CD1c-positive myeloid dendritic cell (primary cell): ENCODE results near the gene IL17RD.

Source experiments
- DNase-seq: peaks from one replicate; pipeline ENCODE4 v3.0.0-alpha.2; 2016; ENCODE audit errors: extremely low spot score

IL17RD gene

GRCh38 chr3:57130571-57131209 is 34.5 kb downstream of the IL17RD start:
- no peak for DNase-seq

- DNase-seq: no peak
Observed at GRCh38 chr3:57128826-57129667, 36.1 kb downstream of the IL17RD start.

- DNase-seq: no peak
Observed at GRCh38 chr3:57127891-57128518, 37.1 kb downstream of the IL17RD start.

- DNase-seq: no peak
Observed at GRCh38 chr3:57126244-57126643, 38.9 kb downstream of the IL17RD start.

GRCh38 chr3:57120451-57121174 is 44.5 kb downstream of the IL17RD start:
- no peak for DNase-seq

- DNase-seq: no peak
Observed at GRCh38 chr3:57120040-57120439, 45.1 kb downstream of the IL17RD start.

- no peak for DNase-seq
Observed at GRCh38 chr3:57118254-57118653, 46.9 kb downstream of the IL17RD start.

GRCh38 chr3:57116501-57116900 is 48.7 kb downstream of the IL17RD start:
- DNase-seq: no peak

GRCh38 chr3:57112206-57112605 is 52.9 kb downstream of the IL17RD start:
- DNase-seq: no peak

- no peak for DNase-seq
Observed at GRCh38 chr3:57110798-57111197, 54.4 kb downstream of the IL17RD start.

GRCh38 chr3:57110214-57110613 is 54.9 kb downstream of the IL17RD start:
- DNase-seq: no peak

- DNase-seq: no peak
Observed at GRCh38 chr3:57109437-57110199, 55.5 kb downstream of the IL17RD start.

- no peak for DNase-seq
Observed at GRCh38 chr3:57108684-57109083, 56.5 kb downstream of the IL17RD start.

GRCh38 chr3:57105585-57105984 is 59.6 kb downstream of the IL17RD start:
- no peak for DNase-seq

GRCh38 chr3:57100046-57100695 is 65.0 kb downstream of the IL17RD start:
- DNase-seq: peak; percentile 79

- no peak for DNase-seq
Observed at GRCh38 chr3:57098418-57099310, 66.5 kb downstream of the IL17RD start.

GRCh38 chr3:57097536-57097935 is 67.6 kb downstream of the IL17RD start:
- no peak for DNase-seq

- no peak for DNase-seq
Observed at GRCh38 chr3:57095363-57095762, 69.8 kb downstream of the IL17RD start.

- DNase-seq: no peak
Observed at GRCh38 chr3:57094575-57094974, 70.6 kb downstream of the IL17RD start.
